Lung (tissue), 12 donors: ENCODE measurements around the gene LRRC8A. TPM values are rescaled to one million over a fixed set of nuclear protein-coding genes. Genes with fewer than 3 reads are reported as not detected.

Source experiments
- ATAC-seq: fragments of 200-7000 bp; cut with Tn5 transposase; one replicate; pipeline ENCODE4 v1.9.1; 2020; ENCODE audit warnings: moderate number of reproducible peaks; ENCODE audit not compliant: insufficient read depth, low FRiP score
- DNase-seq, 3 donors: peaks; one replicate each; pipeline ENCODE4 v3.0.0-alpha.2; 2013 to 2017
- H3K27ac ChIP-seq, 2 donors: one replicate each; pipeline ENCODE4 v1.5.1; 2013; ENCODE audit warnings: mild to moderate bottlenecking in 2 of 2, moderate library complexity in 2 of 2, control low read depth in 1 of 2, inconsistent platforms in 1 of 2, low read depth in 1 of 2, low read length in 1 of 2
- H3K27me3 ChIP-seq, 3 donors: one replicate each; pipeline ENCODE4 v1.5.1; 2013; ENCODE audit warnings: low read length in 2 of 3; ENCODE audit not compliant: control insufficient read depth in 3 of 3, insufficient read depth in 3 of 3
- H3K36me3 ChIP-seq, 4 donors: one replicate each; pipeline ENCODE4 v1.5.1; 2013; ENCODE audit warnings: low read length in 4 of 4, mild to moderate bottlenecking in 1 of 4, moderate library complexity in 1 of 4; ENCODE audit not compliant: control insufficient read depth in 4 of 4, insufficient read depth in 4 of 4
- H3K4me1 ChIP-seq, 5 donors: one replicate each; pipeline ENCODE4 v1.5.1; 2013; ENCODE audit warnings: low read length in 5 of 5, mild to moderate bottlenecking in 2 of 5, moderate library complexity in 1 of 5; ENCODE audit not compliant: control insufficient read depth in 5 of 5, insufficient read depth in 5 of 5
- H3K4me3 ChIP-seq: one replicate; pipeline ENCODE4 v1.5.1; 2013; ENCODE audit warnings: mild to moderate bottlenecking, control low read depth, moderate library complexity
- H3K9ac ChIP-seq, 2 donors: one replicate each; pipeline ENCODE4 v1.5.1; 2013; ENCODE audit warnings: low read length in 2 of 2, control low read depth in 1 of 2; ENCODE audit not compliant: insufficient read depth in 1 of 2
- H3K9me3 ChIP-seq, 4 donors: one replicate each; pipeline ENCODE4 v1.5.1; 2013; ENCODE audit warnings: low read length in 3 of 4, mild to moderate bottlenecking in 1 of 4, moderate library complexity in 1 of 4; ENCODE audit not compliant: control insufficient read depth in 4 of 4, insufficient read depth in 3 of 4
- WGBS, 2 donors: extraction: QIAGEN DNeasy Blood & Tissue Kit; methylation state at CpG; one replicate each; pipeline ENCODE4 v1.1.7; 2013; 5-methylcytosine and 5-hydroxymethylcytosine counted together
- polyA plus RNA-seq, 2 donors: library from polyadenylated mRNA; stranded (reverse); fragments of 200-250 nt; gene quantifications; one replicate each; pipeline ENCODE4 v1.2.1, GENCODE V29; 2013
- total RNA-seq, 2 donors: library from RNA; depleted of rRNA in 1 of 2; stranded (reverse); fragments of >200 nt in 1 of 2; gene quantifications; one replicate each; pipeline ENCODE4 v1.2.1, GENCODE V29; 2014 to 2021
- TF ChIP-seq, protein P1 (sequence below): IDR thresholded peaks from 2 replicates; pipeline ENCODE4 v1.5.1; 2012; ENCODE audit warnings: mild to moderate bottlenecking; ENCODE audit errors: control extremely low read depth, extremely low read depth
- donor health status: control.
- donor health status: control.
- donor health status: Bipolar disorder and iron deficiency.
- donor health status: healthy.
- donor health status: DM: yes; HTN: yes; CAD: no.

The LRRC8A gene
- total and polyA plus RNA-seq, 4 donors: 26.6 to 66.9 (median 45.6) TPM

GRCh38 chr9:128901822-128902221 is 19.9 kb downstream of the LRRC8A start:
- no peaks in the 10 kb centered on the region for H3K27me3 ChIP-seq
- H3K4me3 ChIP-seq: no peak overlapping the region
- 74 to 80% methylated on average over 5 of the region's 5 CpGs for WGBS, 2 donors
- H3K36me3 ChIP-seq: peaks cover 0 to 14% (median 5%) of the 10 kb centered on the region in 4 donors
- DNase-seq: no peak
- no peaks in the 10 kb centered on the region for H3K9me3 ChIP-seq
- peak overlapping the region in 1 of 2 donors; percentile 74 for H3K27ac ChIP-seq
- ATAC-seq: no peak
- peaks cover 0 to 25% (median 0%) of the 10 kb centered on the region in 5 donors for H3K4me1 ChIP-seq
- TF ChIP-seq, protein P1, sequence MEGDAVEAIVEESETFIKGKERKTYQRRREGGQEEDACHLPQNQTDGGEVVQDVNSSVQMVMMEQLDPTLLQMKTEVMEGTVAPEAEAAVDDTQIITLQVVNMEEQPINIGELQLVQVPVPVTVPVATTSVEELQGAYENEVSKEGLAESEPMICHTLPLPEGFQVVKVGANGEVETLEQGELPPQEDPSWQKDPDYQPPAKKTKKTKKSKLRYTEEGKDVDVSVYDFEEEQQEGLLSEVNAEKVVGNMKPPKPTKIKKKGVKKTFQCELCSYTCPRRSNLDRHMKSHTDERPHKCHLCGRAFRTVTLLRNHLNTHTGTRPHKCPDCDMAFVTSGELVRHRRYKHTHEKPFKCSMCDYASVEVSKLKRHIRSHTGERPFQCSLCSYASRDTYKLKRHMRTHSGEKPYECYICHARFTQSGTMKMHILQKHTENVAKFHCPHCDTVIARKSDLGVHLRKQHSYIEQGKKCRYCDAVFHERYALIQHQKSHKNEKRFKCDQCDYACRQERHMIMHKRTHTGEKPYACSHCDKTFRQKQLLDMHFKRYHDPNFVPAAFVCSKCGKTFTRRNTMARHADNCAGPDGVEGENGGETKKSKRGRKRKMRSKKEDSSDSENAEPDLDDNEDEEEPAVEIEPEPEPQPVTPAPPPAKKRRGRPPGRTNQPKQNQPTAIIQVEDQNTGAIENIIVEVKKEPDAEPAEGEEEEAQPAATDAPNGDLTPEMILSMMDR: no peak
- no peak overlapping the region for H3K9ac ChIP-seq

DNA sequence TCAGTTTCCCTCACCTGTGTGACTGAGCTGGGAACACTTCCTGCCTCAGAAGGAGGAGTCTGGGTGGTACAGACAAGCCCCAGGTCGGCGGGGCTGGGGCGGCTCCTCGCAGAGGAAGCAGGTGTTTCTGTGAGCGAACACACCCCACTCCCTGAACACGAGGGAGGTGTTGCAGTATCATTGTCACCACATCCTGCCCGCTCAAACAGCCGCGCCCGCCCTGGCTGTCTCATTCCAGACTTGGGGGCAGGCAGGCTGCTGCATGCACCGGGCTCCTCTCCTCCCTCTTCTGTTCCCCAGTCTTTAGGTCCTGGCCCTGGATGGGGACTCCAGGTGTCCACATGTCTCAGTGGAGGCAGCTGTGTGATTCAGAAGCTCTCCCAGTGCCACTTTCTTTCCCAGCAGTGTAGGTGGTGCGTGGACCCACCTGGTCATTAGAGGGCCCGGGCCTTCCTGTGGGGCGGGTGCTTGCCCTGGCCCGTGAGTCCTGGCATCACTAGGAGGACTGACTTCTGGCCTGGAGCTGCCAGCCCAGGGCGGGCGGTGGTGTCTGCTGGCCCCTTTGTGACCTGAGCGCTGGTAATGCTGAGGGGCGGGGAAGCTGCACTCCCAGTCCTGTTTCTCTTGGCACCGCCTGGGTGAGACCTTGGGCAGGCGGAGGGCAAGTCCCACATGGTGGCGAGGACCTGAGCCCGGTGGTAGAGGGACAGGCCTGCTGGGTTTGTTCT is 20.6 kb downstream of the LRRC8A start:
- H3K4me3 ChIP-seq: no peak overlapping the region
- H3K27ac ChIP-seq: peak overlapping the region; percentile 46 to 74
- no peaks in the 10 kb centered on the region for H3K9me3 ChIP-seq
- TF ChIP-seq, protein P1: no peak
- H3K27me3 ChIP-seq: no peaks in the 10 kb centered on the region
- peaks cover 0 to 19% (median 2%) of the 10 kb centered on the region in 4 donors for H3K36me3 ChIP-seq
- no peak overlapping the region for H3K9ac ChIP-seq
- no peak for ATAC-seq
- peak in 1 of 3 donors; percentile 42 for DNase-seq
- H3K4me1 ChIP-seq: peaks cover 0 to 25% (median 0%) of the 10 kb centered on the region in 5 donors
- WGBS, 2 donors: 44 to 55% methylated on average over 23 of the region's 23 CpGs

DNA sequence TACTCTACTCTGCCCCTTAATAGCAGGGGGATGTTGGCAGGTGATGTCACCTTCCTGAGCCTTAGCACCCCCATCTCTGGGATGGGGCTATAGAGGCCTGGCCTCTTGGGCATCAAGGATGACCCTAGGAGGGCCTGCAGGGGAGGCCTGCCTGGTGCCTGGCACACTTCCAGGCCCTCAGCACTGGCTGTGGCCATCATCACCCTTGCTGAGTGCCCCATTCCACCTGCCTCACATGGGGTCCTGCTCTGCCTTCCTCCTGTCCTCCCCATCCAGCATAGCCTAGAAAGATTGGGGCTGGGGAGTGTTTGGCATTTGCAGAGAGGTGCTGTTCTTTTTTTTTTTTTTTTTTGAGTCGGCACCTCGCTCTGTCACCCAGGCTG is 21.1 kb downstream of the LRRC8A start:
- DNase-seq: no peak
- H3K4me1 ChIP-seq: peaks cover 0 to 25% (median 0%) of the 10 kb centered on the region in 5 donors
- TF ChIP-seq, protein P1: no peak
- H3K9ac ChIP-seq: no peak overlapping the region
- ATAC-seq: no peak
- H3K4me3 ChIP-seq: no peak overlapping the region
- 94 to 100% methylated on average over 2 of the region's 2 CpGs for WGBS, 2 donors
- peak overlapping the region in 1 of 2 donors; percentile 71 for H3K27ac ChIP-seq
- peaks cover 4 to 23% (median 6%) of the 10 kb centered on the region in 4 donors for H3K36me3 ChIP-seq
- H3K9me3 ChIP-seq: no peaks in the 10 kb centered on the region
- no peaks in the 10 kb centered on the region for H3K27me3 ChIP-seq
